GM23248 (cell line): Measurements from ENCODE around the gene TMEM120A.

Source experiments
- EZH2 ChIP-seq: fragments of 200-600 bp; sonication (generic); IDR thresholded peaks from 2 replicates; pipeline ENCODE4 v1.6.1; 2018; ENCODE audit warnings: antibody characterized with exemption, mild to moderate bottlenecking; ENCODE audit not compliant: insufficient read depth, poor library complexity, severe bottlenecking
- EZH2phosphoT487 ChIP-seq: fragments of 200-600 bp; sonication (generic); IDR thresholded peaks from 2 replicates; pipeline ENCODE4 v1.6.1; 2018; ENCODE audit warnings: antibody characterized with exemption, moderate library complexity, mild to moderate bottlenecking, low read depth; ENCODE audit not compliant: insufficient read depth

GRCh38 chr7:76016191-76016947 is 22.0 kb upstream of the TMEM120A start:
- TF ChIP-seq EZH2, result no peak
- no peak for TF ChIP-seq EZH2phosphoT487
